ENCODE measurements around the gene VWF. TPM values are rescaled to one million over a fixed set of nuclear protein-coding genes. Genes with fewer than 3 reads are reported as not detected.

The VWF gene
- total RNA-seq, 1 experiment from 2014 or later: 0.41 TPM

DNA sequence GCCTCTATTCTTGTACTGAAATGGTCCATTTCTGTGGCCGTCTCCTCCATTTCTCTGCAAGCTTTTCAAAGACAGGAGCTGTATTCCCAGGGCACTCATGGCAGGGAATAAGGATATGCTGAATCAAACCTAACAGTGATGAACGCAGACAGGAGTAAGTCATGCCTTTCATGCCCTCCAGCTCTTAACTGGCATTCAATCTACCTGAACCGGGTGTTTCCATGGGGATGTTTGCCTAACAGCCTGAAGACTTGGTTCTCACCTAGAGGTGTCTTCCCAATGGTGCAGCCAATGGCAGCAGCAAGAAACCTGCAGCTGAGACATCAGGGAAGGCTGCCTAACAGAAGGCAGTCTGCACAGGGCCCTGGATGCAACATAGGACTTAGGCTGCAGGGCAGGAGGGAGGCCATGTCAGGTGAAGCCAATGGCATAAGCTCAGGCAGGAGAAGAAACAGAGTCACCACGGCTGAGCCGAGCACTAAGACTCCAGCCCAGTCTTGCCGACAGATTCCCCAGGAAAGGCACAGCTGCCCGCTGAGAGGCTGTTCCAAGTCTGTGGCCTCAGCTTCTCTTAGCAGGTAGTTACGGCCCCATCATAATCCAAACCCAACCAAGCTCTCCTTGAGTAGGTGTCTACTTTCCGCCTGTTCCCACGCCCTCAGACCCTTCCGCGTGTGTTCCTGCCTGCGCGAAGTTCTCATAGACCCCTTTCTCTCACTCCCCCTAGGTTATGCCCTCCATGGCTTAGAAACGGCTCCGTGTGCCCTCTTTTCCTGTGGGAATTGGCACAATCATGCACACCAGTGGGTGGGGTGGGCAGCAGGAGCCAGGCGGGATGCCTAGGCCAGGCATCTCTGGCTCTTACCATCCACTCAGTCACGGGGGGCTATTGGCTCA is 44.1 kb downstream of the VWF start:
- peaks cover 6% of the 10 kb centered on the region for H3K36me3 Mint-ChIP-seq (ENCODE audit: insufficient read depth, unreplicated experiment)
- POLR2A ChIA-PET: interaction anchor here (0.5 kb wide), 1 partner anchor 49 kb away, joined by 3 read pairs; no protein-coding TSS in a partner anchor
- H3K27me3 ChIP-seq (replicated peaks; ENCODE audit: control insufficient read depth, insufficient read depth, low read length): no peaks in the 10 kb centered on the region
- no peaks in the 10 kb centered on the region for H3K27me3 Mint-ChIP-seq (ENCODE audit: insufficient read depth, unreplicated experiment)
- no peak overlapping the region for H3K4me3 ChIP-seq (ENCODE audit: low read depth, low read length)
- H3K9me3 Mint-ChIP-seq (ENCODE audit: unreplicated experiment): no peaks in the 10 kb centered on the region
- H3K27ac Mint-ChIP-seq (ENCODE audit: unreplicated experiment): peak overlapping the region; percentile 47
- no peak for DNase-seq
- TF ChIP-seq, protein P1, sequence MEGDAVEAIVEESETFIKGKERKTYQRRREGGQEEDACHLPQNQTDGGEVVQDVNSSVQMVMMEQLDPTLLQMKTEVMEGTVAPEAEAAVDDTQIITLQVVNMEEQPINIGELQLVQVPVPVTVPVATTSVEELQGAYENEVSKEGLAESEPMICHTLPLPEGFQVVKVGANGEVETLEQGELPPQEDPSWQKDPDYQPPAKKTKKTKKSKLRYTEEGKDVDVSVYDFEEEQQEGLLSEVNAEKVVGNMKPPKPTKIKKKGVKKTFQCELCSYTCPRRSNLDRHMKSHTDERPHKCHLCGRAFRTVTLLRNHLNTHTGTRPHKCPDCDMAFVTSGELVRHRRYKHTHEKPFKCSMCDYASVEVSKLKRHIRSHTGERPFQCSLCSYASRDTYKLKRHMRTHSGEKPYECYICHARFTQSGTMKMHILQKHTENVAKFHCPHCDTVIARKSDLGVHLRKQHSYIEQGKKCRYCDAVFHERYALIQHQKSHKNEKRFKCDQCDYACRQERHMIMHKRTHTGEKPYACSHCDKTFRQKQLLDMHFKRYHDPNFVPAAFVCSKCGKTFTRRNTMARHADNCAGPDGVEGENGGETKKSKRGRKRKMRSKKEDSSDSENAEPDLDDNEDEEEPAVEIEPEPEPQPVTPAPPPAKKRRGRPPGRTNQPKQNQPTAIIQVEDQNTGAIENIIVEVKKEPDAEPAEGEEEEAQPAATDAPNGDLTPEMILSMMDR (IDR thresholded peaks at IDR 0.05; ENCODE audit: insufficient read depth in 1 of 2, low read depth in 1 of 2, low read length in 1 of 2, severe bottlenecking in 1 of 2, unreplicated experiment in 1 of 2): no peak
- no peak overlapping the region for H3K4me3 Mint-ChIP-seq (ENCODE audit: unreplicated experiment)
- intact Hi-C loops (cut with micrococcal nuclease; ENCODE audit: unreplicated experiment): no loop called here
- no peaks in the 10 kb centered on the region for H3K36me3 ChIP-seq (ENCODE audit: control insufficient read depth, insufficient read depth, low read length)
- no TSS peak for BruUV-seq (replicated peaks)
- H3K9me3 ChIP-seq: no peaks in the 10 kb centered on the region
- H3K4me1 Mint-ChIP-seq (ENCODE audit: low read depth, unreplicated experiment): peaks cover 19% of the 10 kb centered on the region
- CTCF ChIA-PET: interaction anchor here (0.6 to 0.9 kb wide), 2 partner anchors 13 to 198 kb away, joined by 3 to 7 read pairs; no protein-coding TSS in a partner anchor
- peaks cover 30% of the 10 kb centered on the region for H3K4me1 ChIP-seq

DNA sequence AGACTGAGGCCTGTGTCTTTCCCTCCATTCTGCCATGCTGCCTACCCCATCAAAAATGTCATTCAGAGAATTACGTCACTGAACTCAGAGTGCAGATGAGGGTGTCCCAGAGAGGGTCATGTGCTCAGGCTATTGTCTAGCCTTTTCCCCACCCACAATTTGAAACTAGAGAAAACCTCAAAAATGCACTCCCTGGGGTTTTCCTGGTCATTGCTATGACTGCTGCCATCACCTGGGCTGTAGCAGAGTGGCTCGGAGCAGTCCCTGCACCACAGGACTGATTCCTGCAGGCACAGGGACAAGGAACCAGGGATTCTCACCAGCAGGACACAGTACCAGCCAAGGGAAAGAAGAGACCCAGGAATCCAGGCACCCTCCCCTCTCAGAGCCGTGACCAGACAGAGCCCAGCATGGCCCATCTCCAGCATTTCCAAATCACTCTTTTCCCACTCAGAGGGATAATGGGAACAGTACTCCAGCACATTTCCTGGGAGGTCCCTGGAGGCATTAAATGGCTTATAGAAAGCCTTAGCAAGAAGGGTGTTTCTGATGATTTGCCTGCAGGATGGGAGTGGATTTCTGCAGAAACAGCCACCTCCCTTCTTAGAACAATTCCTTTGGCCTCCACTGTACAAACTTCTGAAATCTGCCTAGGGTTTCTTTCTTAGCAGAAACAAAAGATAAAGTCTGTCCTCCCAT is 45.9 kb downstream of the VWF start:
- Mint-ChIP-seq H3K27ac (ENCODE audit: unreplicated experiment) (no peak overlapping the region), H3K9me3 (ENCODE audit: unreplicated experiment) (no peaks in the 10 kb centered on the region), H3K36me3 (ENCODE audit: insufficient read depth, unreplicated experiment) (no peaks in the 10 kb centered on the region), H3K4me3 (ENCODE audit: unreplicated experiment) (no peak overlapping the region), H3K4me1 (ENCODE audit: low read depth, unreplicated experiment) (peaks cover 7% of the 10 kb centered on the region), H3K27me3 (ENCODE audit: insufficient read depth, unreplicated experiment) (no peaks in the 10 kb centered on the region)
- ChIA-PET CTCF (interaction anchor here (0.7 kb wide), 1 partner anchor 113 kb away, joined by 3 read pairs; no protein-coding TSS in a partner anchor), POLR2A (no interaction called here)
- no peak for DNase-seq
- peaks cover 12% of the 10 kb centered on the region for H3K4me1 ChIP-seq
- no peaks in the 10 kb centered on the region for H3K9me3 ChIP-seq
- H3K4me3 ChIP-seq (ENCODE audit: low read depth, low read length): no peak overlapping the region
- TF ChIP-seq, protein P1 (IDR thresholded peaks at IDR 0.05; ENCODE audit: insufficient read depth in 1 of 2, low read depth in 1 of 2, low read length in 1 of 2, severe bottlenecking in 1 of 2, unreplicated experiment in 1 of 2): no peak
- no peaks in the 10 kb centered on the region for H3K36me3 ChIP-seq (ENCODE audit: control insufficient read depth, insufficient read depth, low read length)
- no TSS peak for BruUV-seq (replicated peaks)
- intact Hi-C loops (cut with micrococcal nuclease; ENCODE audit: unreplicated experiment): loop anchor here (10.0 kb wide), 1 partner anchor 296 kb away; the partner anchor contains the start of gene SCNN1A
- H3K27me3 ChIP-seq (replicated peaks; ENCODE audit: control insufficient read depth, insufficient read depth, low read length): no peaks in the 10 kb centered on the region

DNA sequence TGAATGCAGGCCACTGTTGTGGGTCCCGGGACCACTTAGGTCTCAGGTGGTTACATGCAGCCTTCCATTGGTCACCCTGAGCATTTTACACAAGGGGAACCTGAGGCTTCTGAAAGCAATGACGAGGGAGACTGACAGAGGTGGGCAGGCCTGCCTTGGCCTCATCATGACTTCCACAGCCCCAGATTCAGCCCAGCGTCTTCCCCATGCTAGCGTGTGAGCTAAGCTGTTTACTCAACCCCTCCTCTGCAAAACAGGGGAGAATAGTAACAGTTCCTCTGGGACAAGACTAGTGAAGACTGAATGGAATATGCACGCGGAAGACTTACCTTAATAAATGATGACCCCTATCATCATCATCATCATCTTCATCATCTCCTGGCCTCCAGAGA is 46.8 kb downstream of the VWF start:
- Histone ChIP-seq H3K4me1 (peaks cover 3% of the 10 kb centered on the region; the same call in 1 of the 2 replicates), H3K27me3 (replicated peaks; ENCODE audit: control insufficient read depth, insufficient read depth, low read length) (no peaks in the 10 kb centered on the region), H3K36me3 (ENCODE audit: control insufficient read depth, insufficient read depth, low read length) (no peaks in the 10 kb centered on the region)

More for the DNA sequence above, 46.8 kb downstream of the VWF start:
- Histone ChIP-seq H3K4me3 (ENCODE audit: low read depth, low read length) (no peak overlapping the region), H3K9me3 (no peaks in the 10 kb centered on the region)
- BruUV-seq (replicated peaks): no TSS peak
- CTCF ChIA-PET: interaction anchor here (0.6 kb wide), 1 partner anchor 29 kb away, joined by 7 read pairs; no protein-coding TSS in a partner anchor
- DNase-seq: no peak
- TF ChIP-seq, protein P1 (IDR thresholded peaks at IDR 0.05; ENCODE audit: insufficient read depth in 1 of 2, low read depth in 1 of 2, low read length in 1 of 2, severe bottlenecking in 1 of 2, unreplicated experiment in 1 of 2): no peak
- intact Hi-C loops (cut with micrococcal nuclease; ENCODE audit: unreplicated experiment): loop anchor here (10.0 kb wide), 1 partner anchor 297 kb away; the partner anchor contains the start of gene SCNN1A
- POLR2A ChIA-PET: no interaction called here
- Mint-ChIP-seq H3K27me3 (ENCODE audit: insufficient read depth, unreplicated experiment) (no peaks in the 10 kb centered on the region), H3K27ac (ENCODE audit: unreplicated experiment) (no peak overlapping the region), H3K36me3 (ENCODE audit: insufficient read depth, unreplicated experiment) (no peaks in the 10 kb centered on the region), H3K4me3 (ENCODE audit: unreplicated experiment) (no peak overlapping the region), H3K9me3 (ENCODE audit: unreplicated experiment) (no peaks in the 10 kb centered on the region), H3K4me1 (ENCODE audit: low read depth, unreplicated experiment) (peaks cover 6% of the 10 kb centered on the region)

Data from Caco-2 (cell line).